GM12878 (cell line): ENCODE results near the gene MCTP2. TPM values are rescaled to one million over a fixed set of nuclear protein-coding genes. Genes with fewer than 3 reads are reported as not detected.

Source experiments
- ATAC-seq: fragments of 200-7000 bp; cut with Tn5 transposase; 3 replicates; pipeline ENCODE4 v1.9.1; 2020; ENCODE audit warnings: mild to moderate bottlenecking, moderate library complexity
- BruUV-seq: library from RNA; stranded (reverse); fragments of 400-500 nt; replicated peaks from 2 replicates; lab custom pipeline; 2021; lab: Mats Ljungman, UMichigan
- CTCF ChIA-PET: fragments of 300-600 bp; sonication (Branson Sonifier 250); formaldehyde crosslinking; extraction: SDS; loops from one replicate; lab custom pipeline; 2021; ENCODE audit warnings: inconsistent platforms; lab: Yijun Ruan, JAX
- POLR2A ChIA-PET: fragments of 350-600 bp; formaldehyde crosslinking; extraction: SDS; loops from one replicate; lab custom pipeline; 2021; ENCODE audit warnings: inconsistent platforms; lab: Charles Lee
- RAD21 ChIA-PET: fragments of 300-600 bp; sonication (Branson Sonifier 250); formaldehyde crosslinking; loops from one replicate; lab custom pipeline; 2023; ENCODE audit warnings: antibody characterized with exemption; ENCODE audit not compliant: unreplicated experiment; lab: Charles Lee
- SMC1A ChIA-PET: fragments of 300-600 bp; sonication (Branson Sonifier 250); formaldehyde crosslinking; loops from one replicate; lab custom pipeline; 2023; ENCODE audit not compliant: unreplicated experiment, uncharacterized antibody; lab: Charles Lee
- DNase-seq: peaks from one replicate; pipeline ENCODE4 v3.0.0-alpha.2; 2011; ENCODE audit warnings: low read depth, low spot score
- FAIRE-seq: peaks from 3 replicates; lab custom pipeline; 2011; peaks lifted over from hg19 to GRCh38; lab: Jason Lieb, UNC
- H2AFZ ChIP-seq: 2 replicates; pipeline ENCODE4 v1.6.0; 2011; ENCODE audit warnings: low read depth, low read length, control low read depth; ENCODE audit not compliant: control insufficient read depth
- H3K27ac ChIP-seq: 2 replicates; pipeline ENCODE4 v1.5.1; 2011; ENCODE audit warnings: control low read depth; ENCODE audit not compliant: control insufficient read depth, insufficient read depth
- H3K27me3 ChIP-seq, 2 experiments: replicated peaks in 1 of 2; 2 replicates each; pipeline versions ENCODE4 v1.6.0 to v1.6.1; 2011; ENCODE audit warnings: low read length in 1 of 2; ENCODE audit not compliant: control insufficient read depth in 2 of 2, insufficient read depth in 2 of 2
- H3K36me3 ChIP-seq, 2 experiments: 2 replicates each; pipeline ENCODE4 v1.5.1; 2011; ENCODE audit warnings: low read length in 1 of 2; ENCODE audit not compliant: control insufficient read depth in 2 of 2, insufficient read depth in 2 of 2
- H3K4me1 ChIP-seq: 2 replicates; pipeline ENCODE4 v1.6.1; 2011; ENCODE audit warnings: mild to moderate bottlenecking, low read length, moderate library complexity, mixed read lengths; ENCODE audit not compliant: control insufficient read depth, insufficient read depth
- H3K4me2 ChIP-seq: 2 replicates; pipeline ENCODE4 v1.6.0; 2011; ENCODE audit warnings: control low read depth; ENCODE audit not compliant: control insufficient read depth, insufficient read depth
- H3K4me3 ChIP-seq: fragments of 200-600 bp; sonication (generic); 2 replicates; pipeline ENCODE4 v1.5.1; 2016
- H3K79me2 ChIP-seq: 2 replicates; pipeline ENCODE4 v1.6.0; 2011; ENCODE audit warnings: low read length; ENCODE audit not compliant: control insufficient read depth, insufficient read depth
- H3K9ac ChIP-seq: 2 replicates; pipeline ENCODE4 v1.8.0; 2011; ENCODE audit warnings: low read length, control low read depth, mixed read lengths; ENCODE audit not compliant: control insufficient read depth, insufficient read depth
- H3K9me3 ChIP-seq: replicated peaks from 3 replicates; pipeline ENCODE4 v1.5.1; 2011; ENCODE audit warnings: mild to moderate bottlenecking, low read length; ENCODE audit not compliant: control insufficient read depth, insufficient read depth
- H4K20me1 ChIP-seq: 2 replicates; pipeline ENCODE4 v1.6.0; 2011; ENCODE audit not compliant: control insufficient read depth, insufficient read depth
- BACH1 ChIP-seq: fragments of 450-650 bp; IDR thresholded peaks from 2 replicates; pipeline ENCODE4 v1.6.1; 2017; ENCODE audit warnings: mild to moderate bottlenecking, borderline replicate concordance
- BCL11A ChIP-seq: IDR thresholded peaks from 2 replicates; pipeline ENCODE4 v1.6.1; 2011; ENCODE audit warnings: low read depth, low read length
- BRCA1 ChIP-seq: IDR thresholded peaks from 2 replicates; pipeline ENCODE4 v1.6.1; 2011; ENCODE audit warnings: low read depth, low read length, improper control_type of control experiment
- EGR1 ChIP-seq, 2 experiments: IDR thresholded peaks; 1 replicate in 1 of 2; 2 replicates in 1 of 2; pipeline ENCODE4 v1.6.1; 2011 to 2012; ENCODE audit warnings: low read depth in 2 of 2, low read length in 2 of 2, borderline replicate concordance in 1 of 2, mild to moderate bottlenecking in 1 of 2, moderate library complexity in 1 of 2
- KDM1A ChIP-seq: fragments of 200-600 bp; sonication (generic); IDR thresholded peaks from 2 replicates; pipeline ENCODE4 v1.6.1; 2016; ENCODE audit warnings: borderline replicate concordance
- MEF2A ChIP-seq: IDR thresholded peaks from 2 replicates; pipeline ENCODE4 v1.6.1; 2011; ENCODE audit warnings: low read depth, mild to moderate bottlenecking, low read length, moderate library complexity; ENCODE audit not compliant: insufficient read depth
- NFYB ChIP-seq: IDR thresholded peaks from 2 replicates; pipeline ENCODE4 v1.6.1; 2011; ENCODE audit warnings: low read depth, mild to moderate bottlenecking, low read length, improper control_type of control experiment, moderate library complexity; ENCODE audit not compliant: insufficient read depth
- NRF1 ChIP-seq: conservative IDR thresholded peaks from 2 replicates; pipeline ENCODE4 v1.6.1; 2011; ENCODE audit warnings: mild to moderate bottlenecking, low read depth, low read length, improper control_type of control experiment
- PBX3 ChIP-seq: IDR thresholded peaks from 2 replicates; pipeline ENCODE4 v1.6.1; 2011; ENCODE audit warnings: mild to moderate bottlenecking, low read depth, low read length, moderate library complexity; ENCODE audit not compliant: insufficient replicate concordance
- PML ChIP-seq: IDR thresholded peaks from 2 replicates; pipeline ENCODE4 v1.6.1; 2012; ENCODE audit warnings: low read length, inconsistent platforms
- POLR2A ChIP-seq: IDR thresholded peaks from 2 replicates; pipeline ENCODE4 v1.6.1; 2011; ENCODE audit warnings: low read depth, mild to moderate bottlenecking, low read length
- SMC3 ChIP-seq: IDR thresholded peaks from 2 replicates; pipeline ENCODE4 v1.6.1; 2011; ENCODE audit warnings: low read length, improper control_type of control experiment, borderline replicate concordance
- SREBF2 ChIP-seq: IDR thresholded peaks from 2 replicates; pipeline ENCODE4 v1.6.1; 2012; ENCODE audit warnings: mild to moderate bottlenecking, low read length
- TCF12 ChIP-seq: IDR thresholded peaks from 2 replicates; pipeline ENCODE4 v1.6.1; 2011; ENCODE audit warnings: low read depth, mild to moderate bottlenecking, low read length
- ZBTB40 ChIP-seq: fragments of 450-650 bp; IDR thresholded peaks from 2 replicates; pipeline ENCODE4 v1.6.1; 2016; ENCODE audit warnings: mild to moderate bottlenecking, moderate library complexity, borderline replicate concordance
- ZNF207 ChIP-seq: fragments of 450-650 bp; IDR thresholded peaks from 2 replicates; pipeline ENCODE4 v1.6.1; 2014; ENCODE audit warnings: antibody characterized with exemption, mild to moderate bottlenecking, borderline replicate concordance
- WGBS: methylation state at CpG from one replicate; pipeline ENCODE4 v1.1.6; 2016; ENCODE audit warnings: low lambda C conversion rate; ENCODE audit not compliant: insufficient replicate concordance, insufficient coverage; ENCODE audit errors: missing lambda C conversion rate; 5-methylcytosine and 5-hydroxymethylcytosine counted together
- in situ Hi-C: fragments of 300-500 bp; cut with MboI; formaldehyde crosslinking; loops from 9 replicates; pipeline ENCODE4 v1.14.3; 2018; ENCODE audit warnings: mixed read lengths
- intact Hi-C: fragments of 100-400 bp; cut with micrococcal nuclease; formaldehyde crosslinking; loops from one replicate; pipeline ENCODE4 v1.14.2; 2022; ENCODE audit not compliant: unreplicated experiment
- polyA plus RNA-seq, 11 experiments: library from polyadenylated mRNA; depleted of rRNA in 4 of 11; unstranded in 6 of 11; stranded (reverse) in 5 of 11; fragments of >200 nt; fragmentation: Nextera tagmentation in 4 of 11; fragmentation: Illumina TruSeq in 1 of 11; extraction: Ambion mirVana in 4 of 11; extraction: Trizol in 1 of 11; gene quantifications; 1 replicate in 1 of 11; 2 replicates in 10 of 11; pipeline versions ENCODE4 v1.2.1 to v1.2.3, GENCODE V29; 2011 to 2016; ENCODE audit warnings: inconsistent platforms in 2 of 11, missing spikeins in 2 of 11, low read depth in 1 of 11
- total RNA-seq, 4 experiments: library from RNA; depleted of rRNA in 3 of 4; stranded (reverse); fragments of >200 nt in 3 of 4; fragmentation: Illumina TruSeq in 1 of 4; extraction: Trizol in 1 of 4; gene quantifications; 2 replicates each; pipeline versions ENCODE4 v1.2.1 to v1.2.3, GENCODE V29; 2013 to 2021

The MCTP2 gene
- total and polyA plus RNA-seq, 10 of the 15 experiments (the other 5 are each of a cell fraction or from before 2014, with no cell fraction given), result 0.24 to 48.5 (median 0.88) TPM

GRCh38 chr15:94306700-94307650, 75.6 kb downstream of the MCTP2 start:
- H3K79me2 ChIP-seq, result no peaks in the 10 kb centered on the region
- POLR2A ChIA-PET, result interaction anchor here (1.1 to 3.4 kb wide), 4 partner anchors 10 to 77 kb away, joined by 3 to 30 read pairs (median 14); partner anchors contain the start of gene MCTP2
- H3K4me3 ChIP-seq, result no peak overlapping the region
- SMC1A ChIA-PET, result interaction anchor here (1.0 to 7.8 kb wide), 24 partner anchors 9 to 166 kb away, joined by 3 to 140 read pairs (median 6); partner anchors contain the start of gene MCTP2
- peak; percentile 75 for FAIRE-seq
- no peaks in the 10 kb centered on the region for H3K27me3 ChIP-seq
- H3K9me3 ChIP-seq, result no peaks in the 10 kb centered on the region; the same call in 2 of the 3 replicates
- H3K36me3 ChIP-seq, result no peaks in the 10 kb centered on the region; a peak in 1 of 4 replicates
- H3K9ac ChIP-seq, result no peak overlapping the region
- DNase-seq, result peak; percentile 78
- peak; percentile 91 for ATAC-seq
- no peak overlapping the region for H3K27ac ChIP-seq
- H3K4me1 ChIP-seq, result peaks cover 13% of the 10 kb centered on the region
- whole genome bisulfite sequencing, result 14% methylated on average over 13 of the region's 13 CpGs
- intact Hi-C loops, result loop anchor here (2.0 kb wide), 1 partner anchor 78 kb away; no protein-coding TSS in a partner anchor
- no peak overlapping the region for H3K4me2 ChIP-seq
- in situ Hi-C loops, result loop anchor here (5.0 to 25.0 kb wide), 2 partner anchors 75 to 1270 kb away; partner anchors contain the start of gene MCTP2
- no peak overlapping the region for H2AFZ ChIP-seq
- H4K20me1 ChIP-seq, result no peaks in the 10 kb centered on the region
- CTCF ChIA-PET, result interaction anchor here (0.9 to 7.9 kb wide), 12 partner anchors 12 to 187 kb away, joined by 3 to 57 read pairs (median 4); partner anchors contain the start of gene MCTP2
- no TSS peak for BruUV-seq
- RAD21 ChIA-PET, result interaction anchor here (0.7 to 5.5 kb wide), 14 partner anchors 9 to 278 kb away, joined by 3 to 62 read pairs (median 6); partner anchors contain the start of gene MCTP2
- TF ChIP-seq SREBF2 (no peak; the same call in 1 of the 2 replicates), EGR1 (IDR thresholded peaks at IDR 0.05; ENCODE audit: borderline replicate concordance in 1 of 2, low read depth in 2 of 2, low read length in 2 of 2) (peak in 1 of 2 experiments; percentile 54; a peak in 1 of 3 replicates), NFYB (no peak), ZBTB40 (no peak), PBX3 (no peak), POLR2A (no peak), KDM1A (no peak), MEF2A (peak; percentile 89), NRF1 (no peak), BACH1 (peak; percentile 51; the same call in 1 of the 2 replicates), BRCA1 (no peak), ZNF207 (no peak), TCF12 (peak; percentile 69; the same call in 1 of the 2 replicates), BCL11A (peak; percentile 87), SMC3 (no peak), PML (0 out of 2 replicates have a peak, but pooled peaks have one; percentile 42)
